ENCODE results near the gene DGKB.

DNA sequence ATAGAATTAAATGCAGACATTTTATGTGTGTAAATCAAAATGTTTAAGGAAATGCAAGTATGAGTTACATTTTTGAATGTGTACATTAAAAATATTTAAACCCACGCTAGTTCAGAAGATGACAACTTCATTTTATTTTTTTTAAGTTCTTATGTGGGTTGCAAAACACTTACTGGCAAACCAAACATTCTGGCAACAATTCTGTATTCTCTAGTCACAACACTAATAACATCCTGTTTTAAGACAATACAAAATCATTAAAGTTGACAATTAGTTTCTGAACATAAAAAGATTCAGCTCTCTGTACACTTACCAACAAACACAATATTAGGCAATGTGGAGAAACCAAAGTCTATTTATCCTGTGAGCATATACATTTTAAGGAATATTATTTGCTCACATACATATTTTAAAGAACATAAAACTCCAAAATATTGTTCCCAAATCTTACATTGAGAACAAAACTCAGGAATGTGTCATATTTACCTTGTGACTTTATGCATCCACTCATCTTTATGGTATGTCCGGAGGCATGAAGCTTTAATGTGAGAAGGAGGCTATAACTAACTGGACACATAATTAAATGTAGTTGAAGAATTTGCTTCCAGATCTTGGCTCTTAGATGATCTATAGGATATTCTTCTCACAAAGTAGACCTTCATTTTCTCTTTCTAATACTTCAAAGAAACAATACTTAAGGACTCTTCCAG lies 134.7 kb downstream of the DGKB start:
- no peak for TF ChIP-seq GATA2 (IDR thresholded peaks at IDR 0.05; ENCODE audit: low read depth, low read length)
- TF ChIP-seq GATA3 (IDR thresholded peaks at IDR 0.05; ENCODE audit: low read depth, low read length) = no peak
